Right ventricle myocardium inferior (tissue), 1 donor: ENCODE results near the gene KCNK3. TPM values are rescaled to one million over a fixed set of nuclear protein-coding genes. Genes with fewer than 3 reads are reported as not detected.

Source experiments
- ATAC-seq: fragments of 200-7000 bp; cut with Tn5 transposase; one replicate; pipeline ENCODE4 v1.9.1; 2020; ENCODE audit warnings: mild to moderate bottlenecking, moderate library complexity
- DNase-seq: peaks from one replicate; pipeline ENCODE4 v3.0.0; 2021; ENCODE audit errors: missing footprints
- intact Hi-C: fragments of 100-400 bp; cut with DNase I; formaldehyde crosslinking; loops from one replicate; pipeline ENCODE4 v1.11.0; 2022
- total RNA-seq: library from RNA; stranded (reverse); fragmentation: NEBNext Ultra II Directional; extraction: Animal tissue kit (Norgen Biotek cat#: 25700); gene quantifications from one replicate; pipeline ENCODE4 v1.2.1, GENCODE V29; 2021
- donor health status: DM: no; HTN: yes; CAD: no; lungs with severe emphysema.

KCNK3 gene
- total RNA-seq, 1 donor from 2014 or later = 4.5 TPM

GRCh38 chr2:26683583-26683982 lies 8.9 kb upstream of the KCNK3 start:
- DNase-seq (no peak), ATAC-seq (no peak)
- intact Hi-C loops = no loop called here

- intact Hi-C loops = no loop called here
- DNase-seq (no peak), ATAC-seq (no peak)
Observed at GRCh38 chr2:26685341-26685740, 7.2 kb upstream of the KCNK3 start.

GRCh38 chr2:26685989-26686839 lies 6.3 kb upstream of the KCNK3 start:
- intact Hi-C loops = no loop called here
- DNase-seq (no peak), ATAC-seq (no peak)

DNA sequence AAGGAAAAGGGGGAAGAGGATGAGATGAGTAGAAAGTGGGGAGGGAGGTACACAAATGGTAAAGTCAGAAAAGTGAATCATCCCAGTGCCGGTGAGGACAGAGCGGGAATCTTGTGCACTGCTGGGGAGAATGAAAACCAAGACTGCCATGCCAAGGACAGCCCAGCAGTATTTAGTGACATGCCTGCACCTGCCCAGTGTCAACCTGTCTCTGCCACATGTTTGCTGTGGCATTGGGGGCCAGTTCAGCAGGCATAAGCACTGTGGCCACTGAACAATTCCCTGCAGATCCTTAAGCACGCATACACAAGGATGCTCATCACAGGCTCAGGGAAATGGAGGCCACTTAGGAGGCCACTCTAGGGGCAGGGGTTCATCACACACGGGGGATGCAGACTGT lies 5.2 kb upstream of the KCNK3 start:
- DNase-seq (no peak), ATAC-seq (no peak)
- intact Hi-C loops = no loop called here

DNA sequence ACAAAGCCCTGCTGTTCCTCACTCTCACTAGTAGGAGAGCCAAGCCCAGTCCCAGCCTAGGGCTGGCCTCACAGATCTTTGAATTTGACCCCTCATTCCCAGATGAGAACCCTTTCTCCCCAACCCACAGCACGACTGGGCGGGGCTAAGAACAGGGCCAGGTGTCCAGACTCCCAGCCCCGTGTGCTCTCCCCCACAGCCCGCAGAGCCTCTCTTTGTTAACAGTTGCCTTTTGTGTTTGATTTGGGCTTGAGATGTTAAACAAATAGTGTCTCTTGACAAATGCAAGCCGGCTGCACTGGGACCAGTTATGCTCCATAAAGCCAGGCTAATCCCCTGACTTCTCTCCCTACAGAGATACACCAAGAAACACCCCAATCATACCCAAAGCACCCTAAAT lies 4.7 kb upstream of the KCNK3 start:
- intact Hi-C loops = no loop called here
- DNase-seq (no peak), ATAC-seq (no peak)

- intact Hi-C loops = loop anchor here (5.0 kb wide), 1 partner anchor 56 kb away; no protein-coding TSS in a partner anchor
- DNase-seq (no peak), ATAC-seq (peak; percentile 55)
Observed at GRCh38 chr2:26691161-26691560, 1.4 kb upstream of the KCNK3 start.

DNA sequence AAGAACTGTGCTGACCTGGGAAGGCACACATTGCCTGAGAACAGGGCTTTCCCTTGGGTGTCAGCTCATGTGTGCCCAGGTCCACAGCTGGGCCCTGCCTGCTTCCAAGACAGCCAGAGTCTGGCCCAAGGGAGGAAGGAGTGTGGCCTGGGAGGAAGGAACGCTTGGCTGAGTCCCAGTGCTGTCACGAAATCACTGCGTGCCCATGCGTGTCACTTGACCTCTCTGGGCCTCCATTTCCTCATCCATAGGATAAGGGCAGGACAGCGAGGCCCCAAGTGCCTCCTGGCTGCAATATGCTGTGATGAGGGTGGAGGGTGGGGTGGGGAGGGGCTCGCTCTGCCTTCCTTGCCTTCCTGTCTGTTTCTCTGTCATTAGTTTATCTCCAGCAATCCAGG lies 642 bp upstream of the KCNK3 start:
- ATAC-seq = peak; percentile 29
- no peak for DNase-seq
- intact Hi-C loops = loop anchor here (5.0 kb wide), 1 partner anchor 55 kb away; no protein-coding TSS in a partner anchor

DNA sequence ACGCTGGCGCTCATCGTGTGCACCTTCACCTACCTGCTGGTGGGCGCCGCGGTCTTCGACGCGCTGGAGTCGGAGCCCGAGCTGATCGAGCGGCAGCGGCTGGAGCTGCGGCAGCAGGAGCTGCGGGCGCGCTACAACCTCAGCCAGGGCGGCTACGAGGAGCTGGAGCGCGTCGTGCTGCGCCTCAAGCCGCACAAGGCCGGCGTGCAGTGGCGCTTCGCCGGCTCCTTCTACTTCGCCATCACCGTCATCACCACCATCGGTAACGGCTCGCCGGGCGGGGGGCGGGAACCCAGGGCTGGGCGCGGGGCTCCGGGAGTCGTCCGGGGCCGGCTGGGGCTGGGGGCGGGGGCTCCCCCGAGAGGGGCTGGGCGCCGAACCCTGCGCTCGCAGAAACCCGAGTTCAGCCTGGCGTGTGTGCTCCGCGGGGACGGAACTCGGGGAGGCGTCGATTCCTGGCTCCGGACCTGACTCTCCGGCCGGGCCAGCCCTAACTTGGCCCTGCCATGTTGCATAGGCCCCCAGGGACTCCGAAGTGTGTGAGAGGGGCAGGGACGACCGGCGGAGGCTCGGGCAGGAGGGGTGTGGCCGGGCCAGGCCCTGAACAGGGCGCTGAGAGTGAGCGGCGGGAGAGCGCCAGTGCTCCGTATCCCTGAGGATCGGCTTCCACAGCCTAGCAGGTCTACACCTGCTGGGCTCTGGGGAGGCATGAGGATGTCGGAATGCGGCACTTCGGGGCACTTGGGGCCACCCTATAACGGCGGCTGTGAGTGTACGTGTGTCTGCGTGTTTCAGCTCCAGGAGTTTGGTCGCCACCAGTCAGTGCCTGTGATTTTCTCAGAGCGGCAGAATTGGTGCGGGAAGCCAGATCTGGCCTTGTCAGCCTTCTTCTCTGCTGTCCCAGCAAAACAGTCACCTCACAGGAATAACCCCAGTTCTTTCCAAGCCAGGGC lies 651 bp downstream of the KCNK3 start:
- peak; percentile 23 for ATAC-seq

DNA sequence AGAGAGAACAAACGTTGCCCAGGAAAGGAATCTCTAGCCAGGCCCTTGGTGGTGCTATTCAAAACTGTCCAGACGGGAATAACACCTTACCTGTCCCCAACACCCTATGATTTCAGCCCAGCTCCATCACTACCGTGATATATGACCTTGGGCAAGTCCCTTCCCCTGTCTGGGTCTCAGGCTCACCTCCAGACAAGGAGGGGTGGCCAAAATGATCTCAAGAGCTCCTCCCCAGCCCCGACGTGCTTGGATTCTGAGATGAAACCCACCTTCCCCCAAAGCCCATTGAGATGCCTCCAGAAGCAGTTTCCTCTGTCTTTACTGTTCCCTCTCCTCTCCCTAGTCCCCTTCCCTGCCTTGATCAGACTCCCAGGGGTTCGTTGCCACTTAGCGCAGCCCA lies 1.5 kb downstream of the KCNK3 start:
- intact Hi-C loops = loop anchor here (5.0 kb wide), 1 partner anchor 53 kb away; no protein-coding TSS in a partner anchor
- no peak for DNase-seq
- ATAC-seq = no peak

More for the DNA sequence above, 651 bp downstream of the KCNK3 start:
- DNase-seq = no peak
- intact Hi-C loops = loop anchor here (5.0 kb wide), 1 partner anchor 54 kb away; no protein-coding TSS in a partner anchor

DNA sequence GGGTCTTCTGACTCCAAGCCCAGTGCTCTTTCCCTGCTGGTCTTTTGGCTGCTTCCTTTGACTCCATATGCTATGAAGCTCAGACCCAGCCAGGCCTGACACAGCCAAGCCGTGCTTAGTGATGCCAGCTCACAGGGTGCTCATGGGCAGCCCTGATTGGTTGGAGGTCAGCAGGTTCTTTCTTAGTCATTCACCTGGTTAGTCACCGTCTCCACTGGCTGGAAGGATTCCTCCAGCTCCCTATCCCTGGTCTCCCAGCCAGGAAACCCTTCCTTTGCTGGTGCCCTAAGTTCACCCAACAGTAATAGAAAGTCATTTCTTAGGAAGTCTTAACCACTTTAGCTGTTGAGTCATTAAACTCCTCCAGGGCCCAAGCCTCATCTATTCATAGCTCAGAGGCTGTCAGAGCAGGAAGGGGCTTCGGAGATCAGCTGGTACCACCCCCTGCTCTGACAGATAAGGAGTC lies 3.9 kb downstream of the KCNK3 start:
- no peak for DNase-seq
- intact Hi-C loops = no loop called here
- no peak for ATAC-seq

- intact Hi-C loops = no loop called here
- ATAC-seq = no peak
- no peak for DNase-seq
Observed at GRCh38 chr2:26697425-26697824, 4.9 kb downstream of the KCNK3 start.

- DNase-seq (no peak), ATAC-seq (no peak)
- intact Hi-C loops = no loop called here
Observed at GRCh38 chr2:26699295-26699694, 6.8 kb downstream of the KCNK3 start.

GRCh38 chr2:26700078-26700477 lies 7.6 kb downstream of the KCNK3 start:
- ATAC-seq = no peak
- intact Hi-C loops = no loop called here
- no peak for DNase-seq

DNA sequence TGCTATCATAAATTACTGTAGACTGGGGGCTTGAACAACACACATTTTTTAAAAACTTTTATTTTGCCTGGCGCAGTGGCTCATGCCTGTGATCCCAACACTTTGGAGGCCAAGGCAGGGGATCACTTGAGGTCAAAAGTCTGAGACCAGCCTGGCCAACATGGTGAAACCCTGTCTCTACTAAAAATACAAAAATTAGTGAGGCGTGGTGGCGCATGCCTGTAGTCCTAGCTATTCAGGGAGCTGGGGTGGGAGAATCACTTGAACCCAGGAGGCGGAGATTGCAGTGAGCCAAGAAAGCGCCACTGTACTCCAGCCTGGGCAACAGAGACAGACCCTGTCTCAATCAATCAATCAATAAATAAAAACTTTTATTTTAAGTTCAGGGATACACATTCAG lies 9.1 kb downstream of the KCNK3 start:
- ATAC-seq (no peak), DNase-seq (no peak)
- intact Hi-C loops = no loop called here

GRCh38 chr2:26702025-26702424 lies 9.5 kb downstream of the KCNK3 start:
- DNase-seq = no peak
- no peak for ATAC-seq
- intact Hi-C loops = no loop called here

DNA sequence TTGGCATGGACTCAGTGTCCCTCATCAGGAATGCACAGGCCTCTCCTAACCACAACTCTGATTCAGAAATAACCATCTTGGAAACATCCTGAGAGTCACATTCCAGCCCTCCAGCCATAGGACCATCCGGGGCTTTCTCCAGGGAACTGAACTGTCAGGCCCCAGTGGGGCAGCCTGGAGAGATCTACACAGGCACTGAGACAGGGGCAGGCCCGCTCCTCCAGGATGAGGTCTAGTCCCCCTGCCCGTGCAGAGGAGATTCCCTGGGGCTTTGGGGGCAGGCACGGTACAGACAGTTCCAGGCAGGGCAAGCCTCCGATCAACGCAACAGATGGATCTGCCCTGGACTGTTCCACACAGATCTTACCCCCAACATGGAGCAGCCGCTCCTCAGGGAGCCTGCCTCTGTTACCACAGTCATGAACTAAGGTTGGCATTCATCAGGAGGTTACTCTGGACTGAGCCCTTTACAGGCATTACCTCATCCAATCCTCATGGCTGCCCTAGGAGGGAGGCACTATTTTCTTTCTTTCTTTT lies 12.0 kb downstream of the KCNK3 start:
- ATAC-seq (peak; percentile 12), DNase-seq (no peak)
- intact Hi-C loops = no loop called here

GRCh38 chr2:26705126-26705525 lies 12.6 kb downstream of the KCNK3 start:
- DNase-seq (no peak), ATAC-seq (no peak)
- intact Hi-C loops = no loop called here

DNA sequence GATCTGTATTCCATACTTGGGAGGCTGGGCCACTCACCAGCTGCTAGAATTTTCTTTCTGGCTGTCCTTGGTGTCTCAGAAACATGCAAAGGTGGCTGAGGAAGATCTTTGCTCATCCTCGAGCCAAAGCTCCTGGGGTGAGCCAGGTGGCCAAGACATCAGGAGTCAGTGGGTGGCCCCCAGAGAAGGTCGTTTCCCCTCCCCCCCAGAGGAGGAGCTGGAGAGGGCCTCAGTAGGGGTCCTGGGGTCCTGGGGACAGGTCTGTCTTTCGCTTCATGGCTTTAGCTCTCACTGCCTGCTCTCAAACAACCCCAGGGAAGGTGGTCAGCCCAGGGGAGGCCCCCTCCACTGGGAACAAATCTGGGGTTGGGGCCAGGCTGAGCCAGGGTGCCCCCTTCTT lies 13.6 kb downstream of the KCNK3 start:
- ATAC-seq (no peak), DNase-seq (no peak)
- intact Hi-C loops = no loop called here
